Measurements from ENCODE around the gene BMERB1.

DNA sequence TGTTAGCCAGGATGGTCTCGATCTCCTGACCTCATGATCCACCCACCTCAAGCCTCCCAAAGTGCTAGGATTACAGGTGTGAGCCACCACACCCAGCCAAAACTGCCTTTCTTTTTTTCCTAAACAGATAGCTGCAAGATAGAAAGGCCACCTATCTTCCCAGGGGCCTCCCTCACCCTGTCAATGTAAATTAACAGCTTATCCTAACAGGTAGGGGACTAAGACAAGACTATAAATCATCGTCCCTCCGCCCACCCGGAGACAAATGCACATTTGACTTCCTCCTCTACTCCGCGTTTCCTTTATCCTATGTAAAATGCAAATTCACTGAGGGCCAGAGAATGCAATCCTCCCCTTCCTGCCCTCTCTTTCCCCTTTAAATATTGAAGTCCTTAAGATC is 137.2 kb downstream of the BMERB1 start:
- TF ChIP-seq, protein P1, sequence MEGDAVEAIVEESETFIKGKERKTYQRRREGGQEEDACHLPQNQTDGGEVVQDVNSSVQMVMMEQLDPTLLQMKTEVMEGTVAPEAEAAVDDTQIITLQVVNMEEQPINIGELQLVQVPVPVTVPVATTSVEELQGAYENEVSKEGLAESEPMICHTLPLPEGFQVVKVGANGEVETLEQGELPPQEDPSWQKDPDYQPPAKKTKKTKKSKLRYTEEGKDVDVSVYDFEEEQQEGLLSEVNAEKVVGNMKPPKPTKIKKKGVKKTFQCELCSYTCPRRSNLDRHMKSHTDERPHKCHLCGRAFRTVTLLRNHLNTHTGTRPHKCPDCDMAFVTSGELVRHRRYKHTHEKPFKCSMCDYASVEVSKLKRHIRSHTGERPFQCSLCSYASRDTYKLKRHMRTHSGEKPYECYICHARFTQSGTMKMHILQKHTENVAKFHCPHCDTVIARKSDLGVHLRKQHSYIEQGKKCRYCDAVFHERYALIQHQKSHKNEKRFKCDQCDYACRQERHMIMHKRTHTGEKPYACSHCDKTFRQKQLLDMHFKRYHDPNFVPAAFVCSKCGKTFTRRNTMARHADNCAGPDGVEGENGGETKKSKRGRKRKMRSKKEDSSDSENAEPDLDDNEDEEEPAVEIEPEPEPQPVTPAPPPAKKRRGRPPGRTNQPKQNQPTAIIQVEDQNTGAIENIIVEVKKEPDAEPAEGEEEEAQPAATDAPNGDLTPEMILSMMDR (IDR thresholded peaks at IDR 0.05; ENCODE audit: poor library complexity): no peak
- TF ChIP-seq EZH2 (IDR thresholded peaks at IDR 0.05; ENCODE audit: borderline replicate concordance): no peak
